Kidney (tissue), 14 donors: ENCODE data around the gene GALNT7. TPM values are rescaled to one million over a fixed set of nuclear protein-coding genes. Genes with fewer than 3 reads are reported as not detected.

Experiments used
- DNase-seq, 5 donors: peaks; one replicate each; pipeline ENCODE4 v3.0.0-alpha.2; 2013 to 2020
- FAIRE-seq: peaks from 2 replicates; lab custom pipeline; 2012; peaks lifted over from hg19 to GRCh38; lab: Jason Lieb, UNC
- H3K27ac ChIP-seq, 2 donors: one replicate each; pipeline ENCODE4 v1.7.0; 2013; ENCODE audit warnings: low read depth in 2 of 2, low read length in 2 of 2, inconsistent platforms in 1 of 2
- H3K27me3 ChIP-seq: one replicate; pipeline ENCODE4 v1.7.1; 2013; ENCODE audit warnings: low read length, inconsistent platforms; ENCODE audit not compliant: control insufficient read depth, insufficient read depth
- H3K36me3 ChIP-seq, 3 donors: one replicate each; pipeline versions ENCODE4 v1.7.0 to v1.7.1; 2013; ENCODE audit warnings: low read length in 3 of 3, control low read depth in 1 of 3, inconsistent platforms in 1 of 3; ENCODE audit not compliant: insufficient read depth in 3 of 3, control insufficient read depth in 2 of 3
- H3K4me1 ChIP-seq, 3 donors: one replicate each; pipeline versions ENCODE4 v1.7.0 to v1.7.1; 2013; ENCODE audit warnings: low read length in 3 of 3, inconsistent platforms in 1 of 3, low read depth in 1 of 3; ENCODE audit not compliant: control insufficient read depth in 2 of 3, insufficient read depth in 2 of 3
- H3K4me3 ChIP-seq, 3 donors: one replicate each; pipeline versions ENCODE4 v1.7.0 to v1.8.1; 2013; ENCODE audit warnings: low read length in 3 of 3, control low read depth in 1 of 3, inconsistent platforms in 1 of 3
- H3K9ac ChIP-seq, 3 donors: one replicate each; pipeline versions ENCODE4 v1.7.0 to v1.7.1; 2013; ENCODE audit warnings: low read length in 3 of 3, control low read depth in 1 of 3, inconsistent platforms in 1 of 3
- H3K9me3 ChIP-seq, 3 donors: one replicate each; pipeline versions ENCODE4 v1.7.0 to v1.7.1; 2013; ENCODE audit warnings: low read length in 3 of 3, control low read depth in 1 of 3, inconsistent platforms in 1 of 3; ENCODE audit not compliant: control insufficient read depth in 2 of 3, insufficient read depth in 1 of 3
- intact Hi-C: fragments of 100-400 bp; cut with DNase I; formaldehyde crosslinking; loops from one replicate; pipeline ENCODE4 v1.11.1; 2022
- polyA plus RNA-seq: library from polyadenylated mRNA; stranded (reverse); fragments of 350-450 nt; fragmentation: Illumina TruSeq; extraction: RNeasy Lipid Tissue Mini Kit (QIAGEN cat#74804); gene quantifications from one replicate; pipeline ENCODE4 v1.2.3, GENCODE V29; 2014; ENCODE audit warnings: low read depth, low replicate concordance; ENCODE audit not compliant: insufficient read depth
- total RNA-seq: library from RNA; stranded (reverse); fragmentation: NEBNext Ultra II Directional; extraction: Animal tissue kit (Norgen Biotek cat#: 25700); gene quantifications from one replicate; pipeline ENCODE4 v1.2.1, GENCODE V29; 2021
- TF ChIP-seq, protein P1 (sequence below): IDR thresholded peaks from 3 replicates; pipeline ENCODE4 v1.5.1; 2012; ENCODE audit warnings: mild to moderate bottlenecking, moderate library complexity, borderline replicate concordance; ENCODE audit not compliant: insufficient read depth; ENCODE audit errors: extremely low read depth
- donor health status: control.
- donor health status: control.
- donor health status: control.
- donor health status: control.
- donor health status: control.
- donor health status: DM: yes; HTN: yes; CAD: no.
- donor health status: Normal renal cell carcinoma (clear cell type).

Gene GALNT7
- total and polyA plus RNA-seq, 2 donors from 2014 or later, result 3.8 to 25.6 TPM

DNA sequence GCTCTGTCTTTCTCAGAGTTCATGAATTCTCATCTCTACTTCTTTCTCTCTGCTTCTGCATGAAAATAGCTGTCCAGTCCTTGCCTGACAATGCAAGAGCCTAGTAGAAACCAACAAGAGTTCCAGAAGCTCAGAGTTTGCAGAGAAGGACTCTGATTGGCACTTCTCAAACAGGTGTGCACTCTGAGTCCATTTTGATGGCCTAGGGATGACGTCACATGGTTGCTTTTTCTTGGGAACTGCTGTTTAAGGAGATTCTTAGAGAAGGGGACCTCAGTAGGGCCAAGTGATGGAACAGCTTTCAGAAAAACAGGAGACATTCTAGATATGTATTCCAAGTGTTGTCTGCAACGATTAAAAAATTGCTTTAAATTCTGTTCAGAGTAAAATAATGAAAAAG lies 108.7 kb downstream of the GALNT7 start:
- no peak for DNase-seq
- FAIRE-seq, result no peak
- H3K4me3 ChIP-seq, result no peak overlapping the region
- no peak overlapping the region for H3K27ac ChIP-seq
- no peaks in the 10 kb centered on the region for H3K36me3 ChIP-seq
- TF ChIP-seq, protein P1, sequence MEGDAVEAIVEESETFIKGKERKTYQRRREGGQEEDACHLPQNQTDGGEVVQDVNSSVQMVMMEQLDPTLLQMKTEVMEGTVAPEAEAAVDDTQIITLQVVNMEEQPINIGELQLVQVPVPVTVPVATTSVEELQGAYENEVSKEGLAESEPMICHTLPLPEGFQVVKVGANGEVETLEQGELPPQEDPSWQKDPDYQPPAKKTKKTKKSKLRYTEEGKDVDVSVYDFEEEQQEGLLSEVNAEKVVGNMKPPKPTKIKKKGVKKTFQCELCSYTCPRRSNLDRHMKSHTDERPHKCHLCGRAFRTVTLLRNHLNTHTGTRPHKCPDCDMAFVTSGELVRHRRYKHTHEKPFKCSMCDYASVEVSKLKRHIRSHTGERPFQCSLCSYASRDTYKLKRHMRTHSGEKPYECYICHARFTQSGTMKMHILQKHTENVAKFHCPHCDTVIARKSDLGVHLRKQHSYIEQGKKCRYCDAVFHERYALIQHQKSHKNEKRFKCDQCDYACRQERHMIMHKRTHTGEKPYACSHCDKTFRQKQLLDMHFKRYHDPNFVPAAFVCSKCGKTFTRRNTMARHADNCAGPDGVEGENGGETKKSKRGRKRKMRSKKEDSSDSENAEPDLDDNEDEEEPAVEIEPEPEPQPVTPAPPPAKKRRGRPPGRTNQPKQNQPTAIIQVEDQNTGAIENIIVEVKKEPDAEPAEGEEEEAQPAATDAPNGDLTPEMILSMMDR, result no peak
- no peaks in the 10 kb centered on the region for H3K4me1 ChIP-seq
- intact Hi-C loops, result no loop called here
- no peaks in the 10 kb centered on the region for H3K9me3 ChIP-seq
- no peaks in the 10 kb centered on the region for H3K27me3 ChIP-seq
- H3K9ac ChIP-seq, result no peak overlapping the region

DNA sequence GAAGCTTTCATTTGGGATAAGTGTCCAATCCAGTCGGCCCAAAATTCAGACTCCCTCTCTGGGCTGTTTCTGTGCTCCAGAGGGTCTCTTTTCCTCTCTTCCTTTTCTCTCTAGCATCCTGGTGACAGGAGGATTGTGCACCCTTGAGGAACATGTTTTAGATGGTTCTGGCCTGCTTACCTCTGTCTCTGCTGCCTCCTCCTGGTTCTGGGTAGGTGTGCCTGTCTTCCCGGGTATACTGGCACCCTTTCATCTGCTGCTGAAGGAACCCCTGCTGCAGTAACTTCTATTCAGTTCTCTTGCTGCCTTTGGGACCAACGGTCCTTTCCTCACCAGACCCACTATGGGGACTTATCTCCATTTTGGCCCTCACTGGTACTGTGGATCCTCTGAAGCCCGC lies 112.4 kb downstream of the GALNT7 start:
- intact Hi-C loops, result no loop called here
- peaks cover 0 to 12% (median 4%) of the 10 kb centered on the region in 3 donors for H3K9me3 ChIP-seq
- no peak overlapping the region for H3K4me3 ChIP-seq
- no peaks in the 10 kb centered on the region for H3K36me3 ChIP-seq
- H3K27me3 ChIP-seq, result no peaks in the 10 kb centered on the region
- DNase-seq, result no peak
- FAIRE-seq, result no peak
- TF ChIP-seq, protein P1, result no peak
- no peak overlapping the region for H3K9ac ChIP-seq
- no peaks in the 10 kb centered on the region for H3K4me1 ChIP-seq
- H3K27ac ChIP-seq, result no peak overlapping the region

DNA sequence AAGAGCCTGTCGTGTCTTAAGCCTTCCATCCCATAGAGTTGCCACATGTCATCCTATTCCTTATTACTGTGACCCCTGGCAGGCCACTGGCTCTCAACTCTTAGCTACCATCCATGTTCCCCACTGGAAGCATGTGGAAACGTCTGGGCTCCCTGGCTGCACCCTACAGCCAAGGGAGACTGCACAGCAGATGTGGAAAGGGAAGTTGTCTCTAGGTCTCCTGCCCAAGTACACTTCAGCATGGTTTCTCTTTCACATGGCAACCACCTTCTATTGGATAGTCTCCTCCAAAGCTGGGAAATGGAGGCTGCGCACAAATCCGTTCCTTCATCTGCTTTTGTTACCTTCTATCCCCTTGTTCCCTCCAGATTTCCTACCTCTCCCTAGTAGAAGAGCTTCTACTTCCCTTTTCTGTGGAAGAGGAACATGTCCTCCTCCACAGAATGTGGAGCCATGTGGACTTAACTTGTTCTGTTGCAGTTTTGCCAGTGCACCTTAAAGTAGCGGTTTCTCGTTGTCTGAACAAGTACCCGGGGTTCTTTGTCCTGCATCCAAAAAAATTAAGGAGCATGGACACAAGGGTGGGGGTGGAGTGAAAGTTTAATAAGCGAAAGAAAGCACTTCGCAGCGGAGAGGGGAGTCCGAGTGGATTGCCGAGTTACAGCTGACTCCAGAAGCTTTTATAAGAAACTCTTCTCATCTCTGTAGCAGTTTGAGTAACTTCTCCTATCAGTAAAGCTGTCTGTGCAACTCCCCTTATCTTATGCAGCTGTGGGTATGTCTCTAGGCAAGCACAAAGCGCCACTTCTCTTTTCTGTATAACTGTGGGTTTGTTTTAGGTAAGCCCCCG lies 113.0 kb downstream of the GALNT7 start:
- H3K9ac ChIP-seq, result no peak overlapping the region
- no peaks in the 10 kb centered on the region for H3K36me3 ChIP-seq
- TF ChIP-seq, protein P1, result no peak
- DNase-seq (no peak), FAIRE-seq (no peak)
- H3K4me1 ChIP-seq, result no peaks in the 10 kb centered on the region
- no peaks in the 10 kb centered on the region for H3K27me3 ChIP-seq
- peaks cover 0 to 12% (median 4%) of the 10 kb centered on the region in 3 donors for H3K9me3 ChIP-seq
- intact Hi-C loops, result no loop called here
- H3K27ac ChIP-seq, result no peak overlapping the region
- H3K4me3 ChIP-seq, result no peak overlapping the region
